ENCODE results near the gene RPS27.
A peak's percentile ranks its signal among the peaks of the same experiment; 100 is the strongest.

Gene RPS27

GRCh38 chr1:153990468-153991150 is at the start of gene RPS27:
TSS of gene RPS27 (plus strand) at chr1:153990762. CDS start at chr1:153990797, 35 bp downstream.
- peak; percentile 97 for DNase-seq

DNA sequence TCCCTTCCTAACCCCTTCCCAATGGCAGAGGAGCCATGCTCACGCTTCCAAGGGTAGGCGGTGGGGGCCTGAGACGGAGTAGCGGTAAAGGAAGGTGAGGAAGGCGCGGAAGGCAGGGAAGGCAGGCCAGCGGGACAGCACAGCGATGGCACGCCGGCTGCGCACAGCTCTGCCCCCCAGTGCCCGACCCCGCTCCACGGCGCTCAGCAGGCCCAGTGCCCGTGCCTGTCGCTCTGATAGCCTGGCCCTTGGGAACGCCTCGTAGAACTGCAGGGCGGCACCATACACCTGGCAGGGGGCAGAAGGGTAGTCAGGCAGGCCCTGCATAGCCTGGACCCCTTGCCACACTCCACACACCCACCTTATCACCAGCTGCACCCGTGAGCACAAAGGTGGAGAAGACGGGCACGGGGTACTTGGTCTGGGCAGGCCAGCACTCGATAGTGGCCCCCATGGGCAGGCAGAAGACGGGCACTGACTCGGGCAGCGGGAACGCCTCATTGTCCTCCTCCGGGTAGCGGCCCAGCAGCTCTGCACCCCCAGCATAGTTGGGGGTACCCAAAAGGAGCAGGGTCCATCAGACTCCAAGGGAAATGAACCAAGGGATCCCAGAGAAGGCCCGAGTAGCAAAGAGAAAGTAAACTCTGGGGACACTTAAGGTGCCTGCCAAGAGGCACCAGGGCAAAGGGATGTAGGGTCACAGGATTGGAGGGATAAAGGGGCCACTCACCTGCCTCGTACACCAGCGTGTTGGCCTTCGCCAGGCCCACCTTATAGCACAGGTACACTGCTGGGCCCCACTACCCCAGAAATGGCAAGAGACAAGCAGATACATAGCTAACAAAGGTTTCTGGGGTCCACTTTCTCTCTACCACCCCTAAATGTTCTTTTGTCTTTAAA is 48.5 kb upstream of the RPS27 start:
- DNase-seq, result no peak

DNA sequence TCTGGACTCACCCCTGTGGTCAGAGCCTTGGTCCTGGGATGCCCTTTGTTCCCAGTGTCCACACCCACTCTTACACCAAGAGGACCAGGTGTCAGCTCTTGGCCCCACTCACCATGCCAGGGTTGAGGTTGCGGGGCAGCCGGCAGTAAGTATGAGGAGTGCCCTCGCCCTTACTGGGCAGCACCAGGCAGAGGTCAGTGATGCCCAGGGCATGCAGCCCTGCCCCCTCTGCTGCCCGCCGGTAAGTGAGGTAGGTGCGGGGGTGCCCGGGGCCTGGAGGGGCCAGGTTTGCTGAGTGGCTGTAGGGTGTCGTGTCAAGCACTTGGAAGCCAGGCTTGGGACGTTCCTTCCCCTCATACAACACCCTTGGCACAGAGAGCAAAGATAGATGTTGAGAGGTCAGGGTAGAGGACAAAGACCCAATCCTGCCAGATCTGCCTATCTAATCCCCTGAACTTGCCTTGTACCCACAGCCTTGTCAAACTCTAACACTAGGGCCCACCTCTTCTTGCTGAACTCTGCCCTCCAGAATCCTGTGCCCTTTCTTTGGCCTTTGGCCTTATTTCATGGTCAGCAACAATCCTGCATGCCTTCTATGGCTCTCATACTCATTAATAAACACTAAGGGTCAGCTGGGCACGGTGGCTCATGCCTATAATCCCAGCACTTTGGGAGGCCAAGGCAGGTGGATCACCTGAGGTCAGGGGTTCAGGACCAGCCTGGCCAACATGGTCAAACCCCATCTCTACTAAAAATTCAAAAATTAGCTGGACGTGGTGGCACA is 47.6 kb upstream of the RPS27 start:
- DNase-seq, result no peak

GRCh38 chr1:153944005-153944826 is 46.3 kb upstream of the RPS27 start:
- DNase-seq, result no peak

DNA sequence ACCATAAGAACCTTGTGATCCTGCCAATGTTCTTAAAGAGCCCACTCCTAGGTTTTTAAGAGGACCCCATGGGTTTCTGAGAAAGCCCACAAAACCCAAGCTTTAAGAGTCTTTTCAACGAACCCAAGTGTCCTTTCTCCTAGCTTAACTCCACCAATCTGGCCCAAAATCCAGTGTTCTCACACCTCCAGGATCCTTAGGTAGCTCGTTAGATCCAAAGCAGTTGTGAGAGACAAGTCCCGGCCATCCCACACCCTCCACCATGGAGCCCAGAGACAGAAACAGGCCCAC is 45.8 kb upstream of the RPS27 start:
- DNase-seq, result no peak

- DNase-seq, result no peak
Measured at GRCh38 chr1:153945131-153945794, 45.3 kb upstream of the RPS27 start.

DNA sequence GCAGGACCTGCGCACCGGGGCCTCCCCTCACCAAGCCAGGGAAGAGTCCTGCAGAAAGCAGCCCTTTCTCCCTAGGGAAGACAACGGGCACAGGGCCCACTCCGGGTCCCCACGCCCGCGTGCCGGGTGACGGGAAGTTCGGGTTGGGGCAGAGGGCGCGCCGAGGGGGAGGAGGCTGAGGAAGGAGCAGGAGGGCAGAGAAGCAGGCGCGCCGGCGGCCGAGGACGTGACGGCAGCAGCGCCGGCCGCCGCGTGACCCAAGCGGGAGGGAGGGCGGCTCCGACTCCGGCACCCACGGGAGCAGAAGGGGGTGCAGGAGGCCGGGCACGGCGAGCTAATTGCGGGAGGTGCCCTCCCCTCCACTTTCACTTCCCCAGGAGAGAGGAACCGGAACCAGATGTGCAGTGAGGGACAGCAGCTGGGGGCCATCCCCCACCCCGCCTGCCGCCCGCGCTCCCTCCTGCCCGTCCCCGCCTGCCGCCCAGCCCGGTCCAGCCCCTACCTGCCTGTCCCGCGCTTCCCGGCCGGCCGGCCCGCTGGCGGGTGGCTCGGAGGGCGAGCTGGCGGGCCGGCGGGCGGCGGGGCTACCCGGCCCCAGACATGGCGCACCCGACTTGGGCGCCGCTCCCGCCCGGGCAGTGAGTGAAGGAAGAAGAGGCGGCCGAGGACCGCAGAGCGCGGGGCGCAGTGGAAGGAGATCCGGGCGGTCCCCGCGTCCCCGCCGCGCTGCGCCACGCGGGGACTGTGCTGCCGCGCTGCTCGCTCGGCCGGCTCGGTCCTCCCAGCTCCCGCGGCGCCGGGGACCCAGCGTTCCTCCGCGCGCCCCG is 44.6 kb upstream of the RPS27 start:
- peak; percentile 47 for DNase-seq

DNA sequence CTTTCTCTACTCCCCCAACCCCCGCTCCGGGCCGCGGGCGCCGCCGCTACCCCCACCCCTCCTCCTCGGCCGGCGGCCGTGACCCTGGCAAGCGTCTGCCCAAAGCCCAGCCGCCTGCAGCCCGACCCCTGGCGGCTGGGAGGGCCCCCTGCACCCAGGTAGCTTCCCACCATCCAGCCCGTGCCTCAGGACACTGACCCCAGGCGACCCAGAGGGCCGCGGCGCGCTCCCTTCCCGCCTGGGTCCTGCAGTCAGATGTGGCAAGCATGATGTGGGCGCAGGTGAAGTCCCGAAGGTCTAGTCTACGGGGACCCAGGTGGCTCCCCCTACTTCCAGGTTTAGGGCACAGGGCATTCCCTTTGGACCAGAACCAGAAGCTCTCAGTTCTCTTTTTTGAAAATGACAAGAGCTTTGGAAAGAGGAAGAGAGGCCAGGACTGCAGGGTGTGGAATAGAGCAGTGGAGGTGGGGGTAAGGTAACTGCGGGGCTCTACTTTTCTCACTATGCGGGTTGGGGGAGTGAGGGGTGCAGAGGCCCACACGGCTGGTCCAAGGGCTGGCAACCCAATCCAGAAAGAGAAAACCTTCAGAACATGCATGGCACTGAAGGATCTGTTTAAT is 43.8 kb upstream of the RPS27 start, which contains the start of gene DENND4B:
Gene DENND4B, minus strand, starts transcription at position 97 of the 620 bp plus-strand sequence. CDS start 2,344 bp downstream, outside the sequence.
- DNase-seq, result peak; percentile 69

DNA sequence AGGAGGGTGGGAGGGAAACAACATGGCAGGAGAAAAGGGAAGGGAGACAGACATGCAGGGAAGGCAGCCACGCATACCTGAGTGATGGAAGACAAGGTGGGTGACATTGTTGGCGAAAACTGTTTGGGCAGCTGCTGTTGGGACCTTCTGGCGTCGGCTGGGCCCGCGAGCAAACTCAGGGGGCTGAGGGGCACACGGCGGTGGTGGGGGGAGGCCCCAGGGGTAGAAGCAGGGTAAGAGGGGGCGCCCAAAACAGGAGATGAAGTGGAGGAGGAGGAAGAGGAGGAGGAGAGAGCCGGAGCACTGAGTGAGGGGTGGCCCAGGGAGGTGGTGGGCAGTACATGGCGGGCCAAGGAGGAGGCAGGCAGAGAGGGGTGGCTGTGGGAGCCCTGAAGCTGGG is 39.4 kb upstream of the RPS27 start:
- DNase-seq, result no peak

DNA sequence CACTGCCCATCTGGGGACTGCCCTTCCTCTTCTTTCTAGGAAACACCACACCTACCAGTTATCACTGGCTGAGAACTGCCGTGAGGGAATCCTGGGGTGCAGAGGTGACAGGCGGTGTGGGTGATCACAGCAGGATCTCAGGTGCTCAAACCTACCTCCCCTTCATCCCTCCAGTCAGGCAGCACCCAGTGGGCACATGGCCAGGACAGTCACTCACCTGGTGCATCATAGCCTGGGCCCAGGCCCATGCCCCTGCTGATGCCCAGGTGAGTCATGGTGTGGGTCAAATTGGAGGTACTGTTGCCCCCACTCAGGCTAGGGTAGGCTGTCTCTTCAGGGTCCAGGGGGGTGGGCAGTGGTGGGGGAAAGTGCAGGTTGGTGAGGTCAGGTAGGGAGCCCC is 38.8 kb upstream of the RPS27 start:
- no peak for DNase-seq

- no peak for DNase-seq
Measured at GRCh38 chr1:153953859-153954365, 36.6 kb upstream of the RPS27 start.

DNA sequence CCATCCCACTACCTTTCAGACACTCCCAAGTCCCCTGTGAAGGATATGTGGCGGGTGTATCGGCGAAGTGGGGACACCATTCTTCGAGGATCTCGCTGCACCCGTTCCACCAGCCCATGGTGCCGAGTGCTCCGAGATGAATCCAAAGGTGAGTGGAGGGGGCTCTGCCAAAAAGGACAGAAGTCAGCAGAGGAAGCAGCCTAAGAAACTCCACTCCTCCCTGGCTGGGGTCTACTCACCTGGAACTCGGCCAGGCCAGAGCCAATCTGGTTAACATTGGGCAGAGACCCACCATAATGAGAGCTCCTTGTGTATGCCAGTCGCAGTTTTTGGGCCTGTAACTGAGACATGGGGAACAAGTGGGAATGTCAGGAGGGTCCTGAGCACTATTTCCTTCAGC is 35.7 kb upstream of the RPS27 start:
- DNase-seq, result no peak

GRCh38 chr1:153956997-153957715 is 33.4 kb upstream of the RPS27 start:
- DNase-seq, result no peak

DNA sequence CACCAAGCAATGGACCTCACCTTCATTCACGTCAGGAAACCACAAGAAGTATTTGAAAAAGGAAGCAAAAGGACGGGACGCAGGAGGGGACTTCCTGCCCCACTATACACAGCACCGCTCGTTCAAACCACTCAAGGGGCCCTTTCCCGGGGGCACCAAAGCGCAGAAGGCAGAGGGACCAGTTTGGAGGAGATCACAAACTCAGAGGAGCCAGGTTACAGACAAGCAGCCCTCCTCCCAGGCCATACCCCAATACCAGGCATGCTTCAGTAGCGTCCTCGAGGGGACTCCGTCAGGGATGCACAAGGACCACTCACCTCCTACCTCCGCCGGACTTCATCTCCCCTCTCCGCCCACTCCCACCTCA is 32.8 kb upstream of the RPS27 start:
- no peak for DNase-seq

- peak; percentile 99 for DNase-seq
Measured at GRCh38 chr1:153958111-153958960, 32.2 kb upstream of the RPS27 start, which contains the start of gene CRTC2. TSS of gene CRTC2 (minus strand) at chr1:153958612. CDS start at chr1:153958497, 115 bp downstream.

- DNase-seq, result no peak
Measured at GRCh38 chr1:153958961-153959260, 31.7 kb upstream of the RPS27 start.

DNA sequence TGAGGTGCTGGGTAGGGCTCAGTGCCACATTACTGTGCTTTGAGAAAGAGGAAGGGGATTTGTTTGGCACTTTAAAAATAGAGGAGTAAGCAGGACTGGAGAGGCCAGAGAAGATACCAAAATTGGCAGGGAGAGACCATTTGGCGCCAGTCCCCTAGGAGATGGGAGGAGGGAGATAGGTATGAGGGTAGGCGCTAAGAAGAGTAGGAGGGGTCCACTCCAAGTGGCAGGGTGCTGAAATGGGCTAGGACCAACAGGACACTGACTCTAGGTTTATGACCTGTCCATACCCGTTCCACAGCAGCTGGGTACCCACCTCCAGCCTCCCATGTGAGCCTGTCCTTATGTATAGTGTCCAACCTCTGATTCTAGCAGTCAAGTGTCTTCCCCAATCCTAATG is 31.1 kb upstream of the RPS27 start:
- no peak for DNase-seq

GRCh38 chr1:153960206-153960605 is 30.4 kb upstream of the RPS27 start:
- no peak for DNase-seq

- DNase-seq, result no peak
Measured at GRCh38 chr1:153961421-153961820, 29.1 kb upstream of the RPS27 start.

All from NCI-H1105 (cell line).